Natural killer cell (primary cell): Measurements from ENCODE around the gene PDE6A. TPM values are rescaled to one million over a fixed set of nuclear protein-coding genes. Genes with fewer than 3 reads are reported as not detected.

ENCODE experiments used
- ATAC-seq, 3 donors: fragments of 150-1000 bp in 2 of 3; fragments of 200-7000 bp in 1 of 3; cut with Tn5 transposase; 1 replicate in 1 of 3; 2 replicates in 2 of 3; pipeline ENCODE4 v1.10.0; 2021; ENCODE audit warnings: mild to moderate bottlenecking in 2 of 3, moderate library complexity in 2 of 3
- DNase-seq, 2 donors: peaks; one replicate each; pipeline versions ENCODE4 v3.0.0 to v3.0.0-alpha.2; 2013 to 2021; ENCODE audit warnings: mixed read lengths in 1 of 2
- H3K27ac ChIP-seq: one replicate; pipeline ENCODE4 v1.5.1; 2013; ENCODE audit warnings: mild to moderate bottlenecking, low read length
- H3K27me3 ChIP-seq: one replicate; pipeline ENCODE4 v1.6.1; 2013; ENCODE audit warnings: low read length; ENCODE audit not compliant: control insufficient read depth, insufficient read depth
- H3K36me3 ChIP-seq: one replicate; pipeline ENCODE4 v1.6.1; 2013; ENCODE audit warnings: low read length; ENCODE audit not compliant: control insufficient read depth, insufficient read depth
- H3K4me1 ChIP-seq: one replicate; pipeline ENCODE4 v1.6.1; 2013; ENCODE audit warnings: low read length; ENCODE audit not compliant: control insufficient read depth, insufficient read depth
- H3K4me3 ChIP-seq: one replicate; pipeline ENCODE4 v1.5.1; 2013; ENCODE audit warnings: low read length
- H3K9me3 ChIP-seq: one replicate; pipeline ENCODE4 v1.6.1; 2013; ENCODE audit warnings: low read length; ENCODE audit not compliant: control insufficient read depth, insufficient read depth
- H3K27ac Mint-ChIP-seq, 2 donors: one replicate each; pipeline ENCODE4 v1.8.0; 2022; ENCODE audit warnings: mild to moderate bottlenecking in 2 of 2, mixed read lengths in 2 of 2, moderate library complexity in 1 of 2
- H3K27me3 Mint-ChIP-seq, 2 donors: one replicate each; pipeline ENCODE4 v1.8.0; 2022; ENCODE audit warnings: low read depth in 2 of 2, mixed read lengths in 2 of 2
- H3K36me3 Mint-ChIP-seq: one replicate; pipeline ENCODE4 v1.8.0; 2022; ENCODE audit warnings: mixed read lengths
- H3K4me1 Mint-ChIP-seq, 2 donors: one replicate each; pipeline ENCODE4 v1.8.0; 2022; ENCODE audit warnings: mixed read lengths in 2 of 2
- H3K4me3 Mint-ChIP-seq: one replicate; pipeline ENCODE4 v1.8.0; 2022; ENCODE audit warnings: mild to moderate bottlenecking, moderate library complexity, mixed read lengths
- H3K9me3 Mint-ChIP-seq, 2 donors: one replicate each; pipeline ENCODE4 v1.8.0; 2022; ENCODE audit warnings: mixed read lengths in 2 of 2
- CTCF ChIP-seq: fragments of 200-600 bp; IDR thresholded peaks from one replicate; pipeline ENCODE4 v1.8.0; 2022; ENCODE audit warnings: antibody characterized with exemption
- WGBS: methylation state at CpG from one replicate; pipeline ENCODE4 v1.1.7; 2013; ENCODE audit warnings: missing lambda C conversion rate; ENCODE audit not compliant: insufficient coverage; 5-methylcytosine and 5-hydroxymethylcytosine counted together
- intact Hi-C: fragments of 100-400 bp; cut with micrococcal nuclease; formaldehyde crosslinking; loops from one replicate; pipeline ENCODE4 v1.14.2; 2022
- total RNA-seq, 4 donors: library from RNA; stranded (reverse); fragments of 120-200 nt in 1 of 4; gene quantifications; one replicate each; pipeline versions ENCODE4 v1.2.3 to v1.2.4, GENCODE V29; 2013 to 2022

The PDE6A gene
- total RNA-seq, 3 donors from 2014 or later (not counting 1 experiment from before 2014, with no cell fraction given): not detected

- H3K4me3 Mint-ChIP-seq: no peak overlapping the region
- H3K36me3 ChIP-seq: no peaks in the 10 kb centered on the region
- peaks cover 2% of the 10 kb centered on the region for H3K4me1 ChIP-seq
- no peaks in the 10 kb centered on the region for H3K9me3 Mint-ChIP-seq
- ATAC-seq: no peak
- H3K27ac Mint-ChIP-seq: no peak overlapping the region
- peaks cover 5 to 17% of the 10 kb centered on the region in 2 donors for H3K4me1 Mint-ChIP-seq
- no peaks in the 10 kb centered on the region for H3K27me3 ChIP-seq
- H3K27ac ChIP-seq: no peak overlapping the region
- peaks cover 7% of the 10 kb centered on the region in 2 donors for H3K27me3 Mint-ChIP-seq
- 93% methylated on average over 3 of the region's 5 CpGs for WGBS
- no peaks in the 10 kb centered on the region for H3K36me3 Mint-ChIP-seq
- no peak for DNase-seq
- no peak overlapping the region for H3K4me3 ChIP-seq
- intact Hi-C loops: no loop called here
- TF ChIP-seq CTCF: no peak
- H3K9me3 ChIP-seq: no peaks in the 10 kb centered on the region
Measured at GRCh38 chr5:149892594-149892993, 52.0 kb downstream of the PDE6A start.

- Mint-ChIP-seq H3K27me3 (peaks cover 0 to 8% of the 10 kb centered on the region in 2 donors), H3K27ac (no peak overlapping the region), H3K4me1 (no peaks in the 10 kb centered on the region), H3K36me3 (no peaks in the 10 kb centered on the region), H3K4me3 (no peak overlapping the region), H3K9me3 (no peaks in the 10 kb centered on the region)
- Histone ChIP-seq H3K9me3 (no peaks in the 10 kb centered on the region), H3K4me3 (no peak overlapping the region), H3K4me1 (no peaks in the 10 kb centered on the region), H3K27me3 (no peaks in the 10 kb centered on the region), H3K36me3 (no peaks in the 10 kb centered on the region), H3K27ac (no peak overlapping the region)
- no peak for TF ChIP-seq CTCF
- ATAC-seq (no peak), DNase-seq (no peak)
- WGBS: 100% methylated on average over 1 of the region's 1 CpG
- intact Hi-C loops: no loop called here
Measured at GRCh38 chr5:149888280-149888679, 56.3 kb downstream of the PDE6A start.

GRCh38 chr5:149887622-149888183 is 56.9 kb downstream of the PDE6A start:
- H3K27ac Mint-ChIP-seq: no peak overlapping the region
- intact Hi-C loops: no loop called here
- no peaks in the 10 kb centered on the region for H3K4me1 Mint-ChIP-seq
- H3K27me3 Mint-ChIP-seq: peaks cover 0 to 8% of the 10 kb centered on the region in 2 donors
- 71% methylated on average over 6 of the region's 10 CpGs for WGBS
- TF ChIP-seq CTCF: no peak
- no peaks in the 10 kb centered on the region for H3K4me1 ChIP-seq
- H3K27me3 ChIP-seq: no peaks in the 10 kb centered on the region
- H3K27ac ChIP-seq: no peak overlapping the region
- ATAC-seq (no peak), DNase-seq (no peak)
- H3K4me3 ChIP-seq: no peak overlapping the region
- no peaks in the 10 kb centered on the region for H3K36me3 Mint-ChIP-seq
- H3K9me3 Mint-ChIP-seq: no peaks in the 10 kb centered on the region
- H3K9me3 ChIP-seq: no peaks in the 10 kb centered on the region
- H3K4me3 Mint-ChIP-seq: no peak overlapping the region
- no peaks in the 10 kb centered on the region for H3K36me3 ChIP-seq
